ENCODE measurements around the gene AHNAK2.

AHNAK2 gene

DNA sequence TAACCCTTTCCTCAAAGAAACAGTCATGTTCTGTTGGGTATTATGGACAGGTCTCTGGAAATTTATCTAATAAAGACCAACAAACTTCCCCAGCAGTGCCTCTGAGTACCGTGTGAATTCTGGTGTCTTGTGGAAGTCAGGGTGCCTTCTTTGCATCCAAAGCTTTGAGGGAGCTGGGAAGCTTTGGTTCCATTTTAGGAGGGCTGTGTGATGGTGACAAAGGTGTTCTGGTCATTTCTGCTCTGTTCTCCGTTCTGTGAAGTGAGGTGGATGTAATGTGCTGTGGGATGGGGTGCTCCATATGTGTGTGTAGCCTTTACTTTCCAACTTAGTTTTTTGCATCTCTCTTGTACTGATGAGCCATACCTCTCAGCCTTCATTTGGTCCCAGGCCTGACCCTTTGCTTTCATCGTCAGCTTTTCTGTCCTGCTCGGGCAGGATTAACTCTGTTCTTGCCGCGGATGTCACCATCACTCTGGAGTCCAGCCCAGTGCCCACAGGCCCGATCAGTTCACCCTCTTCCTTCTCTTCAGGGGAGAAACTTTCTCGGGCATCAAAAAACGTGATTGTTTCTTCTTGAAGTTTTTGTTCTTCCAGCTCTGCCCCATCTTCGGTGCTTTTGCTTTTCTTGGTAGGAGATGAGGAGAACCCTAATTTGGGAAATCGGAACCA is 40.3 kb downstream of the AHNAK2 start:
- TF ChIP-seq, protein P1, sequence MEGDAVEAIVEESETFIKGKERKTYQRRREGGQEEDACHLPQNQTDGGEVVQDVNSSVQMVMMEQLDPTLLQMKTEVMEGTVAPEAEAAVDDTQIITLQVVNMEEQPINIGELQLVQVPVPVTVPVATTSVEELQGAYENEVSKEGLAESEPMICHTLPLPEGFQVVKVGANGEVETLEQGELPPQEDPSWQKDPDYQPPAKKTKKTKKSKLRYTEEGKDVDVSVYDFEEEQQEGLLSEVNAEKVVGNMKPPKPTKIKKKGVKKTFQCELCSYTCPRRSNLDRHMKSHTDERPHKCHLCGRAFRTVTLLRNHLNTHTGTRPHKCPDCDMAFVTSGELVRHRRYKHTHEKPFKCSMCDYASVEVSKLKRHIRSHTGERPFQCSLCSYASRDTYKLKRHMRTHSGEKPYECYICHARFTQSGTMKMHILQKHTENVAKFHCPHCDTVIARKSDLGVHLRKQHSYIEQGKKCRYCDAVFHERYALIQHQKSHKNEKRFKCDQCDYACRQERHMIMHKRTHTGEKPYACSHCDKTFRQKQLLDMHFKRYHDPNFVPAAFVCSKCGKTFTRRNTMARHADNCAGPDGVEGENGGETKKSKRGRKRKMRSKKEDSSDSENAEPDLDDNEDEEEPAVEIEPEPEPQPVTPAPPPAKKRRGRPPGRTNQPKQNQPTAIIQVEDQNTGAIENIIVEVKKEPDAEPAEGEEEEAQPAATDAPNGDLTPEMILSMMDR (IDR thresholded peaks at IDR 0.05; ENCODE audit: low read depth, low read length) = no peak
- H3K4me3 ChIP-seq (ENCODE audit: low read depth, low read length) = no peak overlapping the region

DNA sequence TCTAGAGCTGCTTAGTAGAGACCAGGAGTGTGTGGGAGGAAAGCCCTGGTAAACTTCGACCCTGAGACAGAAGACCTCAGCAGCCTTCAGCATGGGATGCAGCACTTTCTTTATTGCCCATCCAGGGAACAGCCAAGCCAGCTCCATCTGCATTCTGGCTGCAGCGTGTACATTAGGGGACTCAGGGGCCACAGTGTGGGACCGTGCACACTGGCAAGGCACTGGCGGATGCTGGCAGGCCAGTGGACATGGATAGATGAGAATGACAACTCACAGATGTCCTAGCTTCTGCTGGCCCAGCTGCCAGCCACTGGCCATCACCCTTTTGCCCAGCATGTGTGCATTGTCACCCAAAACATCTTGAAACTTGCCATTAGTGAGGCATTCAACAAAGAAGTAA is 41.0 kb downstream of the AHNAK2 start:
- TF ChIP-seq, protein P1 (IDR thresholded peaks at IDR 0.05; ENCODE audit: low read depth, low read length) = no peak
- no peak overlapping the region for H3K4me3 ChIP-seq (ENCODE audit: low read depth, low read length)

DNA sequence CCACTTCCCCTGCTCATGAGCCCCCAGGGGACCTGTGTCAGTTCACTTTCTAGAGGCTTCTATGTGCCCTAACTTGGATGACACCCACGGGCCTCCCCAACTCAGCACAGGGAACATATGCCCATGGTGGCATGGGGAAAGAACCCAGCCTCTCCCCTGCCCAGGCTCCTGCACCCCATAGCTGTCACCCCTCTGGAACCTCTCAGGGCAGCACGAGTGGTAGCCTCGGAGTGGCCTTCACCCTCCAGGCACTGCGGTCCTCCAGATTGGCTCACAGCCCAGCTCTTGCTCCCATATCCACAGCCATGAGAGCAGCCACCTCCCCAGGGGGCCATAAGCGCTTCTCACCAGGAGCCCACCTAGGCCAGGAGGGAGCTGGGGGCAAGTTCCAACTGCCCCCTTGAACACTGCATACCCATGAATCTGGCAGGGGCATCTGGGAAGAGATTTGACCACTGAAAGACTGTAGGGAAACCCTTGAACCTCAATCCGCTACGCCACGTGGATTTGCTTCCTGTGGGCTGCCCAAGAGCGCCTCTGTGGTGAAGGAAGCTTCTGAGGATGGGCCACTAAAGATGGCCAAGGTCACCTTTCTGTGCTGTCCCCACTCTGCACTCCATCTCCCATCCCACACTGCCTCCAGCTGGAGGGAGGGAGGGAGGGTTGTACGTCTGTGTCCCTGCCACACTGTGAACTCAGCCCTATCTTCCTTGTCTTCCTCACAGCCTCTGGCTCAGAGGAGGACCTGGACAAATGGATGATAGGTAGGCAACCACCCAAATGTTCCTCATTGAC is 41.6 kb downstream of the AHNAK2 start:
- no peak overlapping the region for H3K4me3 ChIP-seq (ENCODE audit: low read depth, low read length)
- TF ChIP-seq, protein P1 (IDR thresholded peaks at IDR 0.05; ENCODE audit: low read depth, low read length) = no peak

DNA sequence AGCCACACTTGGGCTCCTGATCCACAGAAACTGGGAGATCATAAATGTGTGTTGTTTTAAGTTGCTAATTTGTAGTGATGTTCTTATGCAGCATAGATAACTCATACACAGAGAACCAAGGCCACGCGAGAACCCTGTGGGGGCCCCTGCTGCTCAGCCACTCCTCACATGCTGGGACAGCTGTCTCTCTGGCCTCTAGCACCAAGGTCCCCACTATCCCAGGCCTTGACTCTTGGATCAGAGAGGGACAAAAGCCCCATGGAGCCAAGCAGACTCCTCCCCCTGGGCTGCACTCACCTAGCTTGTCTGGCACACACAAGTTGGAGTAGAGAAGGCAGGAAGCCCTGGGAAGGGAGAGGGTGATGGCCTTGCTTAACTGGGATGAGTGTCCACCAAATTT is 42.2 kb downstream of the AHNAK2 start:
- no peak overlapping the region for H3K4me3 ChIP-seq (ENCODE audit: low read depth, low read length)
- TF ChIP-seq, protein P1 (IDR thresholded peaks at IDR 0.05; ENCODE audit: low read depth, low read length) = no peak

DNA sequence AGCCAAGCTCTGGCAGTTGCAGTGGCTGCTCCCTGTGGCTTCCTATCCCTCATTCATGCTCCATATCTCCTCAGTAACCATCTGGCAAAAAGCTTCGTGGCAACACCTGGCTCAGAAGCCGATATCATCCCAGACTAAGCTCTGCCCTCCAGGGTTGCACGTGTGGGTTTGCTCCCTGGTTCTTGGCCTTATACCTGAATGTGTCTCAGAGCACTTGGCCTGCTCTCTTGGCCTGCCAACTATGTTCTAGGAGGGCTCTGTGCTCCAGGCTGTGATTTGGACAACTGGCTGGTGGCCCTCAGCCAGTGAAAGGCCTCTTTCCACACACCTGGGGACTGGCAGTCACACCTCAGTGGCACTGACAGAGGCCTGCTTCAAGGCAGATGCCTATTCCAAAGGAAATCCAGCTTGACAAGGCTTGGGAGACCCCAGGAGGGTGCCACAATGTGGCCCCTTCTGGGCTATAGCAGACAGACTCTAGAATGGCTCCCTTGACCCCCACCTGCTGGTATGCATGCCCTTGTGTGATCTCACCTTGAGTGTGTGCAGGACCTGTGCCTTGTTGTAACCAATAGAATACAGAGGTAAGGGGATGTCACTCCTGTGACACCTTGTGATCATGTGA is 43.0 kb downstream of the AHNAK2 start:
- TF ChIP-seq, protein P1 (IDR thresholded peaks at IDR 0.05; ENCODE audit: low read depth, low read length) = no peak

DNA sequence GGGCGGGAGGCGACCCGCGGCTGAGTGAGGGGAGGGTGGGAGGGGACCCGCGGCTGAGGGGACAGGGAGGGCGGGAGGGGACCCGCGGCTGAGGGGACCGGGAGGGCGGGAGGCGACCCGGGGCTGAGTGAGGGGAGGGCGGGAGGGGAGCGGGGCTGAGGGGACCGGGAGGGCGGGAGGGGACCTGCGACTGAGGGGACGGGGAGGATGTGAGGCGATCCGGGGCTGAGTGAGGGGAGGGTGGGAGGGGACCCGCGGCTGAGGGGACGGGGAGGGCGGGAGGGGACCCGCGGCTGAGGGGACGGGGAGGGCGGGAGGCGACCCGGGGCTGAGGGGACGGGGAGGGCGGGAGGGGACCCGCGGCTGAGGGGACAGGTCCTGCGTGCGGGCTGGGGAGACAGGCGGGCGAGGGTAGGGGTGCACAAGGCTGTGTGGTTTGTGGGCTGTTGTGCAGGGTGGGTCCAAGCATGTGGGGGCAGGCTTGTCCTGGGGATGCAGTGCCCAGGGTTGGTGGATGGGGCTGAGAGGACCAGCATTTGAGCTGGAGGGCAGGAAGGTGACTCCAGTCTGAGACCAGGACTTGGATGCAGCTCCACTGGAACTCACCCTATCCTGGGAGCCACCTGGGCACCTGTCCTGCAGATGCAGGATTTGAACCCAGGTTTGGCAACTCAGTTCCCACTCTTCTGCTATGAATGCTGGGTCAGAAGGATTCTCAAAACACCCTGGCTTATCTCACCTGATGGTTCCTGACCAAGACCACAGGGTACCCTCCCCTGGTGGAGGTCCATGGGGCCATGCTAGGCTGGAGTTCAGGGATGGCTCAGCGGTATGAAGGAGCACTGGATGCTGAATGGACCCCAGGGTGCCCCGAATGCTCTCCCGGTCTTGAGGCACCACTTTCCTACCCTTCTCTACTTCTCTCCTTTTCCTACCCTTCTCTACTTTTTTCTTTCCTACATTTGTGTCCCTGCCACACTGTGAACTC is 44.1 kb downstream of the AHNAK2 start:
- TF ChIP-seq, protein P1 (IDR thresholded peaks at IDR 0.05; ENCODE audit: low read depth, low read length) = no peak
- no peak overlapping the region for H3K4me3 ChIP-seq (ENCODE audit: low read depth, low read length)

More for the DNA sequence above, 43.0 kb downstream of the AHNAK2 start:
- H3K4me3 ChIP-seq (ENCODE audit: low read depth, low read length) = no peak overlapping the region
